ENCODE data around the gene GRIN2C. TPM values are rescaled to one million over a fixed set of nuclear protein-coding genes. Genes with fewer than 3 reads are reported as not detected.

GRIN2C gene
- total and polyA plus RNA-seq, 2 donors (not counting 3 experiments of a cell fraction or from before 2014, with no cell fraction given): 0.04 to 0.60 TPM

- Histone ChIP-seq H2AFZ (ENCODE audit: low read depth, low read length) (no peak overlapping the region), H3K4me3 (replicated peaks in 1 of 3; ENCODE audit: insufficient read depth in 1 of 3, low read depth in 1 of 3, low read length in 3 of 3) (no peak overlapping the region), H3K79me2 (ENCODE audit: control insufficient read depth, insufficient read depth, low read length) (no peaks in the 10 kb centered on the region), H3K27me3 (ENCODE audit: control insufficient read depth in 2 of 2, insufficient read depth in 2 of 2, low read length in 2 of 2) (no peaks in the 10 kb centered on the region), H3K4me2 (ENCODE audit: insufficient read depth, low read length) (no peak overlapping the region), H3K27ac (ENCODE audit: insufficient read depth, low read depth, low read length) (no peak overlapping the region), H3K9me1 (replicated peaks; ENCODE audit: control insufficient read depth, extremely low read depth, insufficient read depth, low read length) (no peaks in the 10 kb centered on the region), H3K9ac (replicated peaks; ENCODE audit: extremely low read depth, insufficient read depth, low read length) (no peak overlapping the region), H3K4me1 (ENCODE audit: control insufficient read depth, extremely low read depth, insufficient read depth, low read length) (peaks cover 6% of the 10 kb centered on the region), H4K20me1 (replicated peaks; ENCODE audit: control insufficient read depth, extremely low read depth, insufficient read depth, low read length) (no peaks in the 10 kb centered on the region), H3K36me3 (ENCODE audit: control insufficient read depth in 2 of 2, extremely low read depth in 1 of 2, insufficient read depth in 2 of 2, low read length in 2 of 2) (peaks cover 0 to 3% of the 10 kb centered on the region in 2 experiments), H3K9me3 (replicated peaks; ENCODE audit: control insufficient read depth, insufficient read depth, low read length) (no peaks in the 10 kb centered on the region)
- dilution Hi-C loops (cut with MboI; ENCODE audit: extremely low pct_ligation_motif_present, low sequenced_read_pairs) (no loop called here), intact Hi-C loops (cut with micrococcal nuclease) (no loop called here)
- no TSS peak for BruUV-seq (replicated peaks)
- TF ChIP-seq MAX (IDR thresholded peaks at IDR 0.05; ENCODE audit: insufficient read depth, insufficient read length): no peak
- TF ChIP-seq POLR2AphosphoS5 (IDR thresholded peaks at IDR 0.05; ENCODE audit: insufficient read depth, low read depth, low read length): no peak
- no peak for TF ChIP-seq FOS (IDR thresholded peaks at IDR 0.05; ENCODE audit: borderline replicate concordance, insufficient read depth, low read length)
- TF ChIP-seq JUN (IDR thresholded peaks at IDR 0.05; ENCODE audit: borderline replicate concordance, insufficient read depth, insufficient read length, low read depth): no peak
- no peak for TF ChIP-seq MYC (IDR thresholded peaks at IDR 0.05; ENCODE audit: low read depth, low read length)
- TF ChIP-seq GATA2 (IDR thresholded peaks at IDR 0.05; ENCODE audit: insufficient read depth, insufficient read length, low read depth, low read length): no peak
- TF ChIP-seq POLR2A (IDR thresholded peaks at IDR 0.05; ENCODE audit: low read depth, low read length): no peak
- TF ChIP-seq EZH2 (IDR thresholded peaks at IDR 0.05; ENCODE audit: borderline replicate concordance, low read depth, low read length, severe bottlenecking): no peak
- TF ChIP-seq CTCF (IDR thresholded peaks at IDR 0.05; ENCODE audit: extremely low read depth in 1 of 2, insufficient read depth in 1 of 2, low read depth in 1 of 2, low read length in 2 of 2): no peak
- no peak for FAIRE-seq
- DNase-seq (ENCODE audit: low read depth, low spot score): no peak
- ChIA-PET CTCF (interaction anchor here (1.8 kb wide), 1 partner anchor 12 kb away, joined by 6 read pairs; no protein-coding TSS in a partner anchor), POLR2A (no interaction called here)
These were observed 56.2 kb downstream of the GRIN2C start for GRCh38 chr17:74803388-74803930.
